Measurements from ENCODE around the gene SMCHD1. TPM values are rescaled to one million over a fixed set of nuclear protein-coding genes. Genes with fewer than 3 reads are reported as not detected.

Gene SMCHD1
- total and polyA plus RNA-seq, 4 donors: 4.4 to 49.0 (median 25.4) TPM

DNA sequence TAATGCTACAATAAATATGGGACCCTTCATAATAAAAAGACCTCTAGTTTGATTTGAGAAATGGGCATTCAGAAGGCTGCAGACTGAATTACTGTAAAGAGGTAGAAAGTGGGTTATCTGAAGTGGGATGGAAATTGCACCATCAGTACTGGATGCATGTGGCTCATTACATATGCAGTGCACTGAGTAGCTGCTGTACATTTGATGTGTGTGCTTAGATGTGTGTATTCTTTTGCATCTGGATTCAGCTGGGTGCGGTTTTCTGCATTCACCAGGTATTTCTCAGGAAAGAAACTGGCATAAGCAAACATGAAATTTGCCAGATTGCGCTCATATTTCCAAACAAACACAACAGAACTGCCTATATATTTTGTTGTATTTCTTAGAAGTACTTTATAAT, 45.9 kb upstream of the SMCHD1 start:
- WGBS: 98% methylated on average over 2 of the region's 2 CpGs
- Histone ChIP-seq H3K4me1 (ENCODE audit: control insufficient read depth in 4 of 4, insufficient read depth in 4 of 4, low read length in 3 of 4) (no peaks in the 10 kb centered on the region), H3K27ac (ENCODE audit: low read depth in 1 of 2, low read length in 2 of 2) (no peak overlapping the region), H3K4me3 (ENCODE audit: low read depth in 1 of 3, low read length in 3 of 3) (no peak overlapping the region), H3K9me3 (ENCODE audit: control insufficient read depth in 4 of 4, low read length in 3 of 4) (no peaks in the 10 kb centered on the region), H3K9ac (ENCODE audit: low read depth in 1 of 2, low read length in 2 of 2) (no peak overlapping the region), H3K36me3 (ENCODE audit: control insufficient read depth in 4 of 4, insufficient read depth in 3 of 4, low read depth in 1 of 4, low read length in 3 of 4) (no peaks in the 10 kb centered on the region), H3K27me3 (ENCODE audit: control insufficient read depth in 4 of 4, insufficient read depth in 4 of 4, low read length in 3 of 4) (no peaks in the 10 kb centered on the region)
- TF ChIP-seq YY1 (IDR thresholded peaks at IDR 0.05) (no peak), RAD21 (IDR thresholded peaks at IDR 0.05) (no peak), GABPA (IDR thresholded peaks at IDR 0.05 in 1 of 2, conservative IDR thresholded peaks at IDR 0.05 in 1 of 2) (no peak), RXRA (IDR thresholded peaks at IDR 0.05) (no peak), FOXA1 (IDR thresholded peaks at IDR 0.05) (no peak), EGR1 (IDR thresholded peaks at IDR 0.05; ENCODE audit: low read depth in 2 of 2) (no peak), TAF1 (conservative IDR thresholded peaks at IDR 0.05) (no peak)
- TF ChIP-seq, protein P1, sequence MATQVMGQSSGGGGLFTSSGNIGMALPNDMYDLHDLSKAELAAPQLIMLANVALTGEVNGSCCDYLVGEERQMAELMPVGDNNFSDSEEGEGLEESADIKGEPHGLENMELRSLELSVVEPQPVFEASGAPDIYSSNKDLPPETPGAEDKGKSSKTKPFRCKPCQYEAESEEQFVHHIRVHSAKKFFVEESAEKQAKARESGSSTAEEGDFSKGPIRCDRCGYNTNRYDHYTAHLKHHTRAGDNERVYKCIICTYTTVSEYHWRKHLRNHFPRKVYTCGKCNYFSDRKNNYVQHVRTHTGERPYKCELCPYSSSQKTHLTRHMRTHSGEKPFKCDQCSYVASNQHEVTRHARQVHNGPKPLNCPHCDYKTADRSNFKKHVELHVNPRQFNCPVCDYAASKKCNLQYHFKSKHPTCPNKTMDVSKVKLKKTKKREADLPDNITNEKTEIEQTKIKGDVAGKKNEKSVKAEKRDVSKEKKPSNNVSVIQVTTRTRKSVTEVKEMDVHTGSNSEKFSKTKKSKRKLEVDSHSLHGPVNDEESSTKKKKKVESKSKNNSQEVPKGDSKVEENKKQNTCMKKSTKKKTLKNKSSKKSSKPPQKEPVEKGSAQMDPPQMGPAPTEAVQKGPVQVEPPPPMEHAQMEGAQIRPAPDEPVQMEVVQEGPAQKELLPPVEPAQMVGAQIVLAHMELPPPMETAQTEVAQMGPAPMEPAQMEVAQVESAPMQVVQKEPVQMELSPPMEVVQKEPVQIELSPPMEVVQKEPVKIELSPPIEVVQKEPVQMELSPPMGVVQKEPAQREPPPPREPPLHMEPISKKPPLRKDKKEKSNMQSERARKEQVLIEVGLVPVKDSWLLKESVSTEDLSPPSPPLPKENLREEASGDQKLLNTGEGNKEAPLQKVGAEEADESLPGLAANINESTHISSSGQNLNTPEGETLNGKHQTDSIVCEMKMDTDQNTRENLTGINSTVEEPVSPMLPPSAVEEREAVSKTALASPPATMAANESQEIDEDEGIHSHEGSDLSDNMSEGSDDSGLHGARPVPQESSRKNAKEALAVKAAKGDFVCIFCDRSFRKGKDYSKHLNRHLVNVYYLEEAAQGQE (IDR thresholded peaks at IDR 0.05): no peak
- TF ChIP-seq, protein P2, sequence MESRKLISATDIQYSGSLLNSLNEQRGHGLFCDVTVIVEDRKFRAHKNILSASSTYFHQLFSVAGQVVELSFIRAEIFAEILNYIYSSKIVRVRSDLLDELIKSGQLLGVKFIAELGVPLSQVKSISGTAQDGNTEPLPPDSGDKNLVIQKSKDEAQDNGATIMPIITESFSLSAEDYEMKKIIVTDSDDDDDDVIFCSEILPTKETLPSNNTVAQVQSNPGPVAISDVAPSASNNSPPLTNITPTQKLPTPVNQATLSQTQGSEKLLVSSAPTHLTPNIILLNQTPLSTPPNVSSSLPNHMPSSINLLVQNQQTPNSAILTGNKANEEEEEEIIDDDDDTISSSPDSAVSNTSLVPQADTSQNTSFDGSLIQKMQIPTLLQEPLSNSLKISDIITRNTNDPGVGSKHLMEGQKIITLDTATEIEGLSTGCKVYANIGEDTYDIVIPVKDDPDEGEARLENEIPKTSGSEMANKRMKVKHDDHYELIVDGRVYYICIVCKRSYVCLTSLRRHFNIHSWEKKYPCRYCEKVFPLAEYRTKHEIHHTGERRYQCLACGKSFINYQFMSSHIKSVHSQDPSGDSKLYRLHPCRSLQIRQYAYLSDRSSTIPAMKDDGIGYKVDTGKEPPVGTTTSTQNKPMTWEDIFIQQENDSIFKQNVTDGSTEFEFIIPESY (IDR thresholded peaks at IDR 0.05): no peak
- TF ChIP-seq, protein P3, sequence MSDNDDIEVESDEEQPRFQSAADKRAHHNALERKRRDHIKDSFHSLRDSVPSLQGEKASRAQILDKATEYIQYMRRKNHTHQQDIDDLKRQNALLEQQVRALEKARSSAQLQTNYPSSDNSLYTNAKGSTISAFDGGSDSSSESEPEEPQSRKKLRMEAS (IDR thresholded peaks at IDR 0.05): no peak
- DNase-seq (ENCODE audit: low spot score): no peak

DNA sequence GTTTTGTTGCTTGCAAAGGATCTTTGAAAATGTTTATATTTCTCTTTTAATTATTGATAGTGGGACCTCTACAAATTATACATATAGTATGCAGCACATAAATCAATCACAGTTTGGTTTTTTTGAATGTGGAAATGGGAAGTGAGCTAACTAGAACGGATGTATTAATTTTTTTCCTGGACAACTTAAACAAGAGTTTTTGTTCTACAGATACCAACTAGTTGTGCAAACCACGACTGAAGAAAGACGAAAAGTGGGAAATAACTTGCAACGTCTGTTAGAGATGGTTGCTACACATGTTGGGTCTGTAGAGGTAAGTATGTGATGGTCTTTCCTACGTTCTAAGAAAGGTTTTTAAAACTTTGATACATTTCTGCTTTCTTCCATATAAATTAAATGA, 45.0 kb upstream of the SMCHD1 start:
- H3K27ac ChIP-seq (ENCODE audit: low read depth in 1 of 2, low read length in 2 of 2): no peak overlapping the region
- TF ChIP-seq, protein P2 (IDR thresholded peaks at IDR 0.05): no peak
- TF ChIP-seq HNF4A (conservative IDR thresholded peaks at IDR 0.05) (no peak), FOXA2 (IDR thresholded peaks at IDR 0.05) (no peak), SP1 (IDR thresholded peaks at IDR 0.05) (no peak), JUND (IDR thresholded peaks at IDR 0.05) (no peak), NR2F2 (IDR thresholded peaks at IDR 0.05) (no peak), HNF4G (IDR thresholded peaks at IDR 0.05) (no peak), TAF1 (conservative IDR thresholded peaks at IDR 0.05) (no peak), EGR1 (IDR thresholded peaks at IDR 0.05; ENCODE audit: low read depth in 2 of 2) (no peak), RAD21 (IDR thresholded peaks at IDR 0.05) (no peak), GABPA (IDR thresholded peaks at IDR 0.05 in 1 of 2, conservative IDR thresholded peaks at IDR 0.05 in 1 of 2) (no peak), YY1 (IDR thresholded peaks at IDR 0.05) (no peak)
- TF ChIP-seq, protein P4, sequence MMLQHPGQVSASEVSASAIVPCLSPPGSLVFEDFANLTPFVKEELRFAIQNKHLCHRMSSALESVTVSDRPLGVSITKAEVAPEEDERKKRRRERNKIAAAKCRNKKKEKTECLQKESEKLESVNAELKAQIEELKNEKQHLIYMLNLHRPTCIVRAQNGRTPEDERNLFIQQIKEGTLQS (IDR thresholded peaks at IDR 0.05): no peak
- TF ChIP-seq, protein P1 (IDR thresholded peaks at IDR 0.05): no peak
- TF ChIP-seq, protein P3 (IDR thresholded peaks at IDR 0.05): no peak
- TF ChIP-seq, protein P5, sequence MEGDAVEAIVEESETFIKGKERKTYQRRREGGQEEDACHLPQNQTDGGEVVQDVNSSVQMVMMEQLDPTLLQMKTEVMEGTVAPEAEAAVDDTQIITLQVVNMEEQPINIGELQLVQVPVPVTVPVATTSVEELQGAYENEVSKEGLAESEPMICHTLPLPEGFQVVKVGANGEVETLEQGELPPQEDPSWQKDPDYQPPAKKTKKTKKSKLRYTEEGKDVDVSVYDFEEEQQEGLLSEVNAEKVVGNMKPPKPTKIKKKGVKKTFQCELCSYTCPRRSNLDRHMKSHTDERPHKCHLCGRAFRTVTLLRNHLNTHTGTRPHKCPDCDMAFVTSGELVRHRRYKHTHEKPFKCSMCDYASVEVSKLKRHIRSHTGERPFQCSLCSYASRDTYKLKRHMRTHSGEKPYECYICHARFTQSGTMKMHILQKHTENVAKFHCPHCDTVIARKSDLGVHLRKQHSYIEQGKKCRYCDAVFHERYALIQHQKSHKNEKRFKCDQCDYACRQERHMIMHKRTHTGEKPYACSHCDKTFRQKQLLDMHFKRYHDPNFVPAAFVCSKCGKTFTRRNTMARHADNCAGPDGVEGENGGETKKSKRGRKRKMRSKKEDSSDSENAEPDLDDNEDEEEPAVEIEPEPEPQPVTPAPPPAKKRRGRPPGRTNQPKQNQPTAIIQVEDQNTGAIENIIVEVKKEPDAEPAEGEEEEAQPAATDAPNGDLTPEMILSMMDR (IDR thresholded peaks at IDR 0.05; ENCODE audit: low read depth, low read length, missing input control): no peak

More for the DNA sequence above, 45.0 kb upstream of the SMCHD1 start:
- no peak overlapping the region for H3K9ac ChIP-seq (ENCODE audit: low read depth in 1 of 2, low read length in 2 of 2)
- H3K36me3 ChIP-seq (ENCODE audit: control insufficient read depth in 4 of 4, insufficient read depth in 3 of 4, low read depth in 1 of 4, low read length in 3 of 4): no peaks in the 10 kb centered on the region
- no peak overlapping the region for H3K4me3 ChIP-seq (ENCODE audit: low read depth in 1 of 3, low read length in 3 of 3)
- no peaks in the 10 kb centered on the region for H3K4me1 ChIP-seq (ENCODE audit: control insufficient read depth in 4 of 4, insufficient read depth in 4 of 4, low read length in 3 of 4)
- no peaks in the 10 kb centered on the region for H3K27me3 ChIP-seq (ENCODE audit: control insufficient read depth in 4 of 4, insufficient read depth in 4 of 4, low read length in 3 of 4)
- H3K9me3 ChIP-seq (ENCODE audit: control insufficient read depth in 4 of 4, low read length in 3 of 4): no peaks in the 10 kb centered on the region
- WGBS: 87% methylated on average over 5 of the region's 5 CpGs
- DNase-seq (ENCODE audit: low spot score): no peak

Data from liver (tissue), 9 donors.